Measurements from ENCODE around the gene PTOV1. TPM values are rescaled to one million over a fixed set of nuclear protein-coding genes. Genes with fewer than 3 reads are reported as not detected.

Gene PTOV1
- total RNA-seq, 5 donors from 2014 or later (not counting 1 experiment from before 2014, with no cell fraction given) = 149 to 165 (median 156) TPM

GRCh38 chr19:49881186-49881585, 30.2 kb downstream of the PTOV1 start:
- Histone ChIP-seq H3K9me3 (no peaks in the 10 kb centered on the region), H3K27ac (ENCODE audit: low read length) (no peak overlapping the region), H3K36me3 (ENCODE audit: control insufficient read depth in 2 of 2, extremely low read depth in 1 of 2, insufficient read depth in 1 of 2, low read length in 1 of 2) (peaks cover 28 to 57% of the 10 kb centered on the region in 2 donors), H3K27me3 (replicated peaks in 1 of 2; ENCODE audit: control insufficient read depth in 2 of 2, extremely low read depth in 1 of 2, insufficient read depth in 2 of 2, low read length in 1 of 2) (no peaks in the 10 kb centered on the region), H3K4me1 (ENCODE audit: control insufficient read depth in 1 of 2, extremely low read depth in 1 of 2, insufficient read depth in 2 of 2, low read length in 2 of 2) (peaks cover 6 to 18% of the 10 kb centered on the region in 2 experiments), H3K4me3 (ENCODE audit: control insufficient read depth in 1 of 2, extremely low read depth in 1 of 2, low read length in 1 of 2) (no peak overlapping the region)
- DNase-seq = no peak
- no peak overlapping the region for H3K27ac Mint-ChIP-seq
- no peak for ATAC-seq (replicated peaks in 1 of 4)
- peaks cover 38% of the 10 kb centered on the region for H3K36me3 Mint-ChIP-seq
- peaks cover 15 to 20% (median 18%) of the 10 kb centered on the region in 3 donors for H3K4me1 Mint-ChIP-seq
- ChIA-PET POLR2A (no interaction called here), CTCF (interaction anchor here (0.5 to 0.6 kb wide), 2 partner anchors 71 to 354 kb away, joined by 3 read pairs; partner anchors contain the start of gene RCN3 (in 1 of the 2))
- 98% methylated on average over 12 of the region's 17 CpGs for WGBS (ENCODE audit: insufficient coverage)
- H3K27me3 Mint-ChIP-seq = no peaks in the 10 kb centered on the region
- H3K9me3 Mint-ChIP-seq = no peaks in the 10 kb centered on the region
- H3K4me3 Mint-ChIP-seq = no peak overlapping the region

GRCh38 chr19:49881672-49882394, 30.9 kb downstream of the PTOV1 start:
- Histone ChIP-seq H3K27me3 (replicated peaks in 1 of 2; ENCODE audit: control insufficient read depth in 2 of 2, extremely low read depth in 1 of 2, insufficient read depth in 2 of 2, low read length in 1 of 2) (no peaks in the 10 kb centered on the region), H3K4me3 (ENCODE audit: control insufficient read depth in 1 of 2, extremely low read depth in 1 of 2, low read length in 1 of 2) (no peak overlapping the region), H3K4me1 (ENCODE audit: control insufficient read depth in 1 of 2, extremely low read depth in 1 of 2, insufficient read depth in 2 of 2, low read length in 2 of 2) (peaks cover 6 to 18% of the 10 kb centered on the region in 2 experiments), H3K36me3 (ENCODE audit: control insufficient read depth in 2 of 2, extremely low read depth in 1 of 2, insufficient read depth in 1 of 2, low read length in 1 of 2) (peaks cover 28 to 57% of the 10 kb centered on the region in 2 donors), H3K9me3 (no peaks in the 10 kb centered on the region), H3K27ac (ENCODE audit: low read length) (no peak overlapping the region)
- H3K4me3 Mint-ChIP-seq = no peak overlapping the region
- peaks cover 15 to 22% (median 18%) of the 10 kb centered on the region in 3 donors for H3K4me1 Mint-ChIP-seq
- ChIA-PET POLR2A (no interaction called here), CTCF (interaction anchor here (0.5 to 0.6 kb wide), 2 partner anchors 71 to 354 kb away, joined by 3 read pairs; partner anchors contain the start of gene RCN3 (in 1 of the 2))
- DNase-seq = no peak
- ATAC-seq (replicated peaks in 1 of 4) = no peak
- no peaks in the 10 kb centered on the region for H3K9me3 Mint-ChIP-seq
- H3K27ac Mint-ChIP-seq = no peak overlapping the region
- 95% methylated on average over 25 of the region's 31 CpGs for WGBS (ENCODE audit: insufficient coverage)
- H3K27me3 Mint-ChIP-seq = no peaks in the 10 kb centered on the region
- H3K36me3 Mint-ChIP-seq = peaks cover 42% of the 10 kb centered on the region

GRCh38 chr19:49882643-49883042, 31.7 kb downstream of the PTOV1 start:
- H3K27ac ChIP-seq (ENCODE audit: low read length) = no peak overlapping the region
- Mint-ChIP-seq H3K4me1 (peaks cover 15 to 22% (median 18%) of the 10 kb centered on the region in 3 donors), H3K9me3 (no peaks in the 10 kb centered on the region), H3K27me3 (no peaks in the 10 kb centered on the region), H3K27ac (no peak overlapping the region), H3K36me3 (peaks cover 42% of the 10 kb centered on the region), H3K4me3 (no peak overlapping the region)
- no peak for ATAC-seq (replicated peaks in 1 of 4)
- no peaks in the 10 kb centered on the region for H3K27me3 ChIP-seq (replicated peaks in 1 of 2; ENCODE audit: control insufficient read depth in 2 of 2, extremely low read depth in 1 of 2, insufficient read depth in 2 of 2, low read length in 1 of 2)
- ChIA-PET CTCF (no interaction called here), POLR2A (no interaction called here)
- 95% methylated on average over 14 of the region's 14 CpGs for WGBS (ENCODE audit: insufficient coverage)
- H3K9me3 ChIP-seq = no peaks in the 10 kb centered on the region
- peaks cover 6 to 18% of the 10 kb centered on the region in 2 experiments for H3K4me1 ChIP-seq (ENCODE audit: control insufficient read depth in 1 of 2, extremely low read depth in 1 of 2, insufficient read depth in 2 of 2, low read length in 2 of 2)
- H3K36me3 ChIP-seq (ENCODE audit: control insufficient read depth in 2 of 2, extremely low read depth in 1 of 2, insufficient read depth in 1 of 2, low read length in 1 of 2) = peaks cover 32 to 60% of the 10 kb centered on the region in 2 donors
- no peak overlapping the region for H3K4me3 ChIP-seq (ENCODE audit: control insufficient read depth in 1 of 2, extremely low read depth in 1 of 2, low read length in 1 of 2)
- DNase-seq = no peak

- POLR2A ChIA-PET = no interaction called here
- Histone ChIP-seq H3K36me3 (ENCODE audit: control insufficient read depth in 2 of 2, extremely low read depth in 1 of 2, insufficient read depth in 1 of 2, low read length in 1 of 2) (peaks cover 32 to 60% of the 10 kb centered on the region in 2 donors), H3K4me1 (ENCODE audit: control insufficient read depth in 1 of 2, extremely low read depth in 1 of 2, insufficient read depth in 2 of 2, low read length in 2 of 2) (peaks cover 5 to 15% of the 10 kb centered on the region in 2 experiments), H3K4me3 (ENCODE audit: control insufficient read depth in 1 of 2, extremely low read depth in 1 of 2, low read length in 1 of 2) (no peak overlapping the region), H3K27ac (ENCODE audit: low read length) (no peak overlapping the region), H3K27me3 (replicated peaks in 1 of 2; ENCODE audit: control insufficient read depth in 2 of 2, extremely low read depth in 1 of 2, insufficient read depth in 2 of 2, low read length in 1 of 2) (no peaks in the 10 kb centered on the region), H3K9me3 (no peaks in the 10 kb centered on the region)
- Mint-ChIP-seq H3K27ac (no peak overlapping the region), H3K4me3 (no peak overlapping the region), H3K27me3 (no peaks in the 10 kb centered on the region), H3K4me1 (peaks cover 12 to 19% (median 15%) of the 10 kb centered on the region in 3 donors), H3K36me3 (peaks cover 40% of the 10 kb centered on the region), H3K9me3 (no peaks in the 10 kb centered on the region)
- ATAC-seq (replicated peaks in 1 of 4) = no peak
- DNase-seq = no peak
- 96% methylated on average over 5 of the region's 5 CpGs for WGBS (ENCODE audit: insufficient coverage)
- CTCF ChIA-PET = no interaction called here
These were observed 32.1 kb downstream of the PTOV1 start for GRCh38 chr19:49883094-49883493.

GRCh38 chr19:49884109-49884508, 33.1 kb downstream of the PTOV1 start:
- Mint-ChIP-seq H3K9me3 (no peaks in the 10 kb centered on the region), H3K27ac (no peak overlapping the region), H3K4me1 (peaks cover 1 to 9% (median 5%) of the 10 kb centered on the region in 3 donors), H3K4me3 (no peak overlapping the region), H3K36me3 (peaks cover 35% of the 10 kb centered on the region), H3K27me3 (no peaks in the 10 kb centered on the region)
- ATAC-seq (replicated peaks in 1 of 4) (no peak), DNase-seq (no peak)
- Histone ChIP-seq H3K27me3 (replicated peaks in 1 of 2; ENCODE audit: control insufficient read depth in 2 of 2, extremely low read depth in 1 of 2, insufficient read depth in 2 of 2, low read length in 1 of 2) (no peaks in the 10 kb centered on the region), H3K4me1 (ENCODE audit: control insufficient read depth in 1 of 2, extremely low read depth in 1 of 2, insufficient read depth in 2 of 2, low read length in 2 of 2) (peaks cover 0 to 5% of the 10 kb centered on the region in 2 experiments), H3K27ac (ENCODE audit: low read length) (no peak overlapping the region), H3K9me3 (no peaks in the 10 kb centered on the region), H3K4me3 (ENCODE audit: control insufficient read depth in 1 of 2, extremely low read depth in 1 of 2, low read length in 1 of 2) (no peak overlapping the region), H3K36me3 (ENCODE audit: control insufficient read depth in 2 of 2, extremely low read depth in 1 of 2, insufficient read depth in 1 of 2, low read length in 1 of 2) (peaks cover 32 to 59% of the 10 kb centered on the region in 2 donors)
- WGBS (ENCODE audit: insufficient coverage) = 97% methylated on average over 15 of the region's 18 CpGs
- ChIA-PET CTCF (no interaction called here), POLR2A (no interaction called here)

DNA sequence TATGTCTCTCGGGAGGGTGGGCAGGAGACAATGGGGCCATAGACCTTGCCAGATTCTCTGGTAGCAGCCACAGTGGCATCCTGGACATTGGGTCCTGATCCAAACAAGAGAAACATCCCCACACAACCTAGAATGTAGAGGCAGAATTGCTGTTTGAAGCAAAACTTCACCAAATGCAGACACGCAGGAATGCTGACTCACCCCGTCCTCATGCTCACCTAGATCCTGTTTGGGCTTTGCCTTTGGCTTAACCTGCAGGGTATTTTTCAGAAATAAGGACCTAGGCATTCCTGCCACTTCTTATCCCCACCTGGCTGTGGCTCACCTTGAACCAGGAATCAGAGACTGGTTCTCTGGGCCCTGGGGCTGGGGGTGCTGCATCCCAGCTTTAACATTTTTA, 33.8 kb downstream of the PTOV1 start:
- peaks cover 32% of the 10 kb centered on the region for H3K36me3 Mint-ChIP-seq
- CTCF ChIA-PET = no interaction called here
- Histone ChIP-seq H3K9me3 (no peaks in the 10 kb centered on the region), H3K27ac (ENCODE audit: low read length) (no peak overlapping the region), H3K4me3 (ENCODE audit: control insufficient read depth in 1 of 2, extremely low read depth in 1 of 2, low read length in 1 of 2) (no peak overlapping the region), H3K4me1 (ENCODE audit: control insufficient read depth in 1 of 2, extremely low read depth in 1 of 2, insufficient read depth in 2 of 2, low read length in 2 of 2) (peaks cover 0 to 7% of the 10 kb centered on the region in 2 experiments), H3K27me3 (replicated peaks in 1 of 2; ENCODE audit: control insufficient read depth in 2 of 2, extremely low read depth in 1 of 2, insufficient read depth in 2 of 2, low read length in 1 of 2) (no peaks in the 10 kb centered on the region), H3K36me3 (ENCODE audit: control insufficient read depth in 2 of 2, extremely low read depth in 1 of 2, insufficient read depth in 1 of 2, low read length in 1 of 2) (peaks cover 32 to 54% of the 10 kb centered on the region in 2 donors)
- no peak overlapping the region for H3K27ac Mint-ChIP-seq
- peaks cover 0 to 6% (median 5%) of the 10 kb centered on the region in 3 donors for H3K4me1 Mint-ChIP-seq
- ATAC-seq (replicated peaks in 1 of 4) = no peak
- no peak overlapping the region for H3K4me3 Mint-ChIP-seq
- H3K27me3 Mint-ChIP-seq = no peaks in the 10 kb centered on the region
- no peaks in the 10 kb centered on the region for H3K9me3 Mint-ChIP-seq
- 100% methylated on average over 2 of the region's 3 CpGs for WGBS (ENCODE audit: insufficient coverage)
- no peak for DNase-seq
- POLR2A ChIA-PET = no interaction called here

All from T-cell (primary cell).